PC-9 (cell line): ENCODE data around the gene UFL1. TPM values are rescaled to one million over a fixed set of nuclear protein-coding genes. Genes with fewer than 3 reads are reported as not detected.

Experiments used
- BruUV-seq: library from RNA; stranded (reverse); fragments of 400-500 nt; replicated peaks from 2 replicates; lab custom pipeline; 2021; lab: Mats Ljungman, UMichigan
- CTCF ChIA-PET: fragments of 300-600 bp; sonication (Branson Sonifier 250); formaldehyde crosslinking; loops from one replicate; lab custom pipeline; 2022; ENCODE audit warnings: antibody characterized with exemption; lab: Charles Lee
- POLR2A ChIA-PET: fragments of 300-600 bp; sonication (Branson Sonifier 250); formaldehyde crosslinking; loops from one replicate; lab custom pipeline; 2022; ENCODE audit warnings: antibody characterized with exemption; ENCODE audit not compliant: unreplicated experiment; lab: Charles Lee
- DNase-seq, 2 experiments: peaks; one replicate each; pipeline versions ENCODE4 v3.0.0 to v3.0.0-alpha.2; 2015 to 2022; ENCODE audit warnings: mixed read lengths in 1 of 2
- H2AFZ ChIP-seq: fragments of 200-600 bp; sonication (generic); 2 replicates; pipeline ENCODE4 v1.8.1; 2017; ENCODE audit warnings: antibody characterized with exemption
- H3F3A ChIP-seq: fragments of 200-600 bp; sonication (generic); 2 replicates; pipeline ENCODE4 v1.8.1; 2017; ENCODE audit warnings: antibody characterized with exemption, mild to moderate bottlenecking, low read depth; ENCODE audit not compliant: insufficient read depth
- H3K27ac ChIP-seq: fragments of 200-600 bp; sonication (generic); 2 replicates; pipeline ENCODE4 v1.6.1; 2016; ENCODE audit warnings: mixed run types
- H3K27me3 ChIP-seq: fragments of 200-600 bp; sonication (generic); 2 replicates; pipeline ENCODE4 v1.6.1; 2016; ENCODE audit warnings: low read depth, mixed run types; ENCODE audit not compliant: insufficient read depth
- H3K36me3 ChIP-seq: fragments of 200-600 bp; sonication (generic); 2 replicates; pipeline ENCODE4 v1.6.1; 2016; ENCODE audit warnings: low read depth, mixed run types
- H3K4me1 ChIP-seq: fragments of 200-600 bp; sonication (generic); replicated peaks from 2 replicates; pipeline ENCODE4 v1.6.1; 2016; ENCODE audit warnings: mixed run types; ENCODE audit not compliant: insufficient read depth
- H3K4me2 ChIP-seq: fragments of 200-600 bp; sonication (generic); 2 replicates; pipeline ENCODE4 v1.6.1; 2017; ENCODE audit warnings: mixed run types
- H3K4me3 ChIP-seq: fragments of 200-600 bp; sonication (generic); 2 replicates; pipeline ENCODE4 v1.6.1; 2016; ENCODE audit warnings: mixed run types
- H3K79me2 ChIP-seq: fragments of 200-600 bp; sonication (generic); 2 replicates; pipeline ENCODE4 v1.6.1; 2017; ENCODE audit warnings: low read depth, mixed run types
- H3K9me2 ChIP-seq: fragments of 200-600 bp; sonication (generic); 2 replicates; pipeline ENCODE4 v1.8.1; 2017; ENCODE audit warnings: mild to moderate bottlenecking; ENCODE audit not compliant: insufficient read depth
- H3K9me3 ChIP-seq: fragments of 200-600 bp; sonication (generic); 2 replicates; pipeline ENCODE4 v1.8.1; 2016; ENCODE audit warnings: low read depth; ENCODE audit not compliant: insufficient read depth
- H4K20me1 ChIP-seq: fragments of 200-600 bp; sonication (generic); 2 replicates; pipeline ENCODE4 v1.8.1; 2017; ENCODE audit not compliant: insufficient read depth
- EZH2 ChIP-seq: fragments of 200-600 bp; sonication (generic); IDR thresholded peaks from 2 replicates; pipeline ENCODE4 v1.8.0; 2017; ENCODE audit warnings: antibody characterized with exemption, low read depth
- intact Hi-C: fragments of 100-400 bp; cut with micrococcal nuclease; formaldehyde crosslinking; loops from one replicate; pipeline ENCODE4 v1.10.0; 2022; ENCODE audit not compliant: unreplicated experiment
- total RNA-seq: library from RNA; stranded (reverse); gene quantifications from 2 replicates; pipeline ENCODE4 v1.2.3, GENCODE V29; 2021
- TF ChIP-seq, protein P1 (sequence below): fragments of 200-600 bp; sonication (generic); conservative IDR thresholded peaks from 2 replicates; pipeline ENCODE4 v1.6.1; 2017; ENCODE audit warnings: mixed run types, antibody characterized with exemption, mild to moderate bottlenecking, moderate library complexity

UFL1 gene
- total RNA-seq, 1 experiment from 2014 or later, result 25.3 TPM

DNA sequence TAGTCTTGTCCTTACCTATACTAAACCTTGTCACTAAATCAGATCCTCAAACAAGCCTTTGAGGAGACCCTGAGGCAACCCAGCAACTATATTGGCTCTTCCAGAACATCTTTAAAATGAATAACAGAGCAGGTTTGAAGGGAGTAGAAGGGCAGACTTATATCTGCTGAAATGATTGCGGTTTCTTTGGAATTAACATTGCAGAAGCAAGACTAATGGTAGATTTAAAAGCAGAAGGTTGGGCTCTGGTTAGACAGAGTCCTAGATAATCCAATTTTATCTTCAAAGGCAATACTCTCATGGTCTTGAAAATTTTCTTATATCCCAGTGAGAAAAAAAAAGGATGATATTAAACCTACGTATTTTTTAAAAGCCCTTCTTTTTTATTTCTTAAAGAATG, 60.4 kb downstream of the UFL1 start:
- DNase-seq, result no peak
- 0 out of 2 replicates have a peak, but pooled peaks cover 10% of the 10 kb centered on the region for H3K9me2 ChIP-seq
- H3K27me3 ChIP-seq, result no peaks in the 10 kb centered on the region
- H4K20me1 ChIP-seq, result no peaks in the 10 kb centered on the region
- no peak overlapping the region for H2AFZ ChIP-seq
- no peak for TF ChIP-seq EZH2
- TF ChIP-seq, protein P1, sequence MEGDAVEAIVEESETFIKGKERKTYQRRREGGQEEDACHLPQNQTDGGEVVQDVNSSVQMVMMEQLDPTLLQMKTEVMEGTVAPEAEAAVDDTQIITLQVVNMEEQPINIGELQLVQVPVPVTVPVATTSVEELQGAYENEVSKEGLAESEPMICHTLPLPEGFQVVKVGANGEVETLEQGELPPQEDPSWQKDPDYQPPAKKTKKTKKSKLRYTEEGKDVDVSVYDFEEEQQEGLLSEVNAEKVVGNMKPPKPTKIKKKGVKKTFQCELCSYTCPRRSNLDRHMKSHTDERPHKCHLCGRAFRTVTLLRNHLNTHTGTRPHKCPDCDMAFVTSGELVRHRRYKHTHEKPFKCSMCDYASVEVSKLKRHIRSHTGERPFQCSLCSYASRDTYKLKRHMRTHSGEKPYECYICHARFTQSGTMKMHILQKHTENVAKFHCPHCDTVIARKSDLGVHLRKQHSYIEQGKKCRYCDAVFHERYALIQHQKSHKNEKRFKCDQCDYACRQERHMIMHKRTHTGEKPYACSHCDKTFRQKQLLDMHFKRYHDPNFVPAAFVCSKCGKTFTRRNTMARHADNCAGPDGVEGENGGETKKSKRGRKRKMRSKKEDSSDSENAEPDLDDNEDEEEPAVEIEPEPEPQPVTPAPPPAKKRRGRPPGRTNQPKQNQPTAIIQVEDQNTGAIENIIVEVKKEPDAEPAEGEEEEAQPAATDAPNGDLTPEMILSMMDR, result no peak
- no peaks in the 10 kb centered on the region; the same call in 1 of the 2 replicates for H3K9me3 ChIP-seq
- no peak overlapping the region for H3K4me2 ChIP-seq
- no TSS peak for BruUV-seq
- POLR2A ChIA-PET, result no interaction called here
- H3K36me3 ChIP-seq, result no peaks in the 10 kb centered on the region
- H3K27ac ChIP-seq, result no peak overlapping the region
- CTCF ChIA-PET, result no interaction called here
- no peaks in the 10 kb centered on the region for H3F3A ChIP-seq
- no peaks in the 10 kb centered on the region for H3K79me2 ChIP-seq
- H3K4me3 ChIP-seq, result no peak overlapping the region
- intact Hi-C loops, result no loop called here
- no peaks in the 10 kb centered on the region for H3K4me1 ChIP-seq

DNA sequence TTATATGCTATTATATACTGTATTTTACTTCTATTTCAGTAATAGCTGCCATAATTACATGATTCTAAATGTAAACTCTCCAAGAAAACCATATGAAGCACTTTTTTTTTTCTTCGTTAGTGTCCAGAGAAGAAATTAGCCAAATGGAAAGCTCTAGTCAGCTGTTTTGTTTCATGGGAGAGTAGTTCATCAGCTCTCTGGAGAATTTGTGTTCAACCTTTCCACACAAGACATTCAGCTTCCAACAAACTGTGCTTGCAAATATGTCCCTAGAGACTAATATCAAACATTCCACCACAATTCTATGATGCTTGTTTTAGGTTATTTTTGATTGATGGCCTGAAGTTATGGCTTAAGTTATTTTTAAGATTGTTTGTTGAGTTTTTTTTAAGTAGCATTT, 60.8 kb downstream of the UFL1 start:
- Histone ChIP-seq H3K9me2 (0 out of 2 replicates have a peak, but pooled peaks cover 10% of the 10 kb centered on the region), H2AFZ (no peak overlapping the region), H3F3A (no peaks in the 10 kb centered on the region), H3K79me2 (no peaks in the 10 kb centered on the region), H3K27me3 (no peaks in the 10 kb centered on the region), H3K4me3 (no peak overlapping the region), H4K20me1 (no peaks in the 10 kb centered on the region), H3K36me3 (no peaks in the 10 kb centered on the region), H3K9me3 (no peaks in the 10 kb centered on the region; the same call in 1 of the 2 replicates), H3K4me2 (no peak overlapping the region), H3K27ac (no peak overlapping the region), H3K4me1 (no peaks in the 10 kb centered on the region)
- ChIA-PET CTCF (no interaction called here), POLR2A (no interaction called here)
- TF ChIP-seq, protein P1, result no peak
- intact Hi-C loops, result no loop called here
- no TSS peak for BruUV-seq
- DNase-seq, result no peak

DNA sequence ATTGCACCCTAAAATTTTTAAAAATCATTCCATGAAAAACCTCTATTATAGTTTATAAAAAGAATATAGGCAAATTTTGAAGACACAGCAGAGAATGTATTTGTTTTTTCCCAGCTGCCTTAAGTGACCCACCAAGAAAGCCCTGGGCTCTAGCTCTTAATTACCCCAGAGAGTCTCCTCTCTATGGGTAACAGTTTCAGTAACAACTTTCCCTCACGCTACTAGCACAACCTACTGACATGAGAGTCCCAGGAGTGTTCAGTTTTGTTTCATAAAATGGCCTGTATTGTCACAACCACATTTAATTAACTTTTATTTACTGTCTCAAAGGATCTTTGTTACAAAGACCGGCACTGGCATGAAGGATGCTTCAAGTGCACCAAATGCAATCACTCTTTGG, 82.8 kb downstream of the UFL1 start:
- no TSS peak for BruUV-seq
- Histone ChIP-seq H3K9me2 (no peaks in the 10 kb centered on the region), H3K9me3 (no peaks in the 10 kb centered on the region), H3K4me3 (no peak overlapping the region), H3K4me2 (no peak overlapping the region), H3K4me1 (no peaks in the 10 kb centered on the region), H3K27ac (no peak overlapping the region), H4K20me1 (no peaks in the 10 kb centered on the region), H3K79me2 (no peaks in the 10 kb centered on the region), H3K27me3 (no peaks in the 10 kb centered on the region), H2AFZ (no peak overlapping the region), H3K36me3 (no peaks in the 10 kb centered on the region), H3F3A (no peaks in the 10 kb centered on the region)
- intact Hi-C loops, result no loop called here
- ChIA-PET CTCF (no interaction called here), POLR2A (no interaction called here)
- no peak for DNase-seq
- TF ChIP-seq, protein P1, result no peak
- TF ChIP-seq EZH2, result no peak

Other genes starting within 250 kb of the UFL1 start
- not detected in 2 replicates for gene FHL5, start 41.3 kb downstream of the UFL1 start, total RNA-seq